Left renal pelvis (tissue), 4 donors: ENCODE results near the gene COL4A6. TPM values are rescaled to one million over a fixed set of nuclear protein-coding genes. Genes with fewer than 3 reads are reported as not detected.

ENCODE experiments used
- DNase-seq, 4 donors: peaks; one replicate each; pipeline ENCODE4 v3.0.0-alpha.2; 2013; ENCODE audit warnings: low read depth in 4 of 4, low spot score in 3 of 4
- polyA plus RNA-seq, 4 donors: library from polyadenylated mRNA; unstranded; fragments of 120-200 nt; gene quantifications; one replicate each; pipeline ENCODE4 v1.2.1, GENCODE V29; 2013; ENCODE audit not compliant: insufficient read length in 4 of 4

Gene COL4A6
- polyA plus RNA-seq, 4 donors = 7.1 to 17.8 (median 16.5) TPM

GRCh38 chrX:108221301-108221864 lies 216.8 kb downstream of the COL4A6 start:
- DNase-seq = no peak

- DNase-seq = no peak
Measured at GRCh38 chrX:108219949-108220601, 218.1 kb downstream of the COL4A6 start.

GRCh38 chrX:108217876-108218275 lies 220.3 kb downstream of the COL4A6 start:
- no peak for DNase-seq

DNA sequence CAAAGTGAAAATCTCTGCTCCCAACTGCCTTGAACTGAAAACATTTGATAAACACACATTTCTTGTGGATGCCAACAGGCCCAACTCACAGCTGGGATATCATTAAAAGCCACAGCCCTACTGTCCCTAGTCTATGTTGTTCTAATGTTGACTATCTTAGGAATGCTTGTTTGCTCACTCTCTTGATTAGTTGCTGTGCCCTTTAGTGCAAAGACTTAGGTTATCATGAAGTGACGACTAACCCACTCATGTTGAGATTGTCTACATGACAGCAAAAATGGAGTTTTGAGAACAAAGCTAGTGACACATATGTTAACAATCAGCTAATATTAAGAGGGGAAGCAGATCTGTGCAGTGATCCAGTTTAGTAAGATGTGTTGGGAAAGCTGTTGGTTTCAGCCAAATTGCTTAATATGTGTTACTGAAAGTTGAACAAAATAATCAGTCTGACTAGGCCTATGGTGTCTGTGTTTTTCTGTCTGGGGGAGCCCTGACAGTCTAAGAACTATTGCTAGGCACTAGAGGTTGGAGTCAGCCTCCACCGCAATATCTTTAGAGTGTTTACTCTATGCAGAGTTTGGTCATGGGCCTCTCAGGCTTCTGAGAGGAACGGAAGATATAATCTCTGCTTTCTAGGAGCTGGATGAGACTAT lies 221.2 kb downstream of the COL4A6 start:
- DNase-seq = no peak

DNA sequence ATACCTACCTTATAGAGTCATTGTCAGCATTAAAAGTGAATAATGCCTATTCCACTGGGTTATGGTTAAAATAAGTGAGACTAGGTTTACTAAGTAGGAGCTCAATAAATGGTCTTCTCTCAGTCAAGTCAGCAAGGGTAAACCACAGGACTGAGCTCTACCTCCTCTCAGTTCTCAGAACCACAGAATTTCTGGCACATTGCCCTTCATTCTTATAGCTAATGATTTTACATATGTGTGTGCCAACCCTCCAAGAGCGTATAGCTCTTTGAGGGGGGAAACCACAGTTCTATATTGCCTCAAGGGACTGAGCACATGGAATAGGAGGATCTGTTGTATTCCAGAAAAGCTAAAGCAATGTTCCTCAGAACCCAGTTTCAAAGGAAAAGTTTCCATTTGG lies 221.8 kb downstream of the COL4A6 start:
- DNase-seq = no peak

DNA sequence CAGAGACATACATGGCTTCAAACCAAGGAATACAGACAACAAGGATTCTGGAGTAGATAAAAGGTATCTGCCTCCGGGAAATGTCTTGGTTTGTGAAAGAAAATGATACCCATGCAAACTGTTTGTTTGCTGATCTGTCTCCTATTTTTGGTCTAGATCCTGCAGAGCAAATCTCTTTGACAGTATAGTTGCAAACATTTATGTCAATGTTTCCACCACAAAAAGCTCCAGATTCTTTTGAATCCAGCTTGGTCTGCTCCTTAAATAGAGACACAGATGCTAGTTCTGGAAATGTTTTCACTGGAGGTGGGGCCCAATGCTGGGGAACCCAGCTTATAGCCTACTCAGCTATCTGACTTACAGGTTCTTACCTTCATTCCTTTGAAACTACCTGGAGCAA lies 226.9 kb downstream of the COL4A6 start:
- no peak for DNase-seq

DNA sequence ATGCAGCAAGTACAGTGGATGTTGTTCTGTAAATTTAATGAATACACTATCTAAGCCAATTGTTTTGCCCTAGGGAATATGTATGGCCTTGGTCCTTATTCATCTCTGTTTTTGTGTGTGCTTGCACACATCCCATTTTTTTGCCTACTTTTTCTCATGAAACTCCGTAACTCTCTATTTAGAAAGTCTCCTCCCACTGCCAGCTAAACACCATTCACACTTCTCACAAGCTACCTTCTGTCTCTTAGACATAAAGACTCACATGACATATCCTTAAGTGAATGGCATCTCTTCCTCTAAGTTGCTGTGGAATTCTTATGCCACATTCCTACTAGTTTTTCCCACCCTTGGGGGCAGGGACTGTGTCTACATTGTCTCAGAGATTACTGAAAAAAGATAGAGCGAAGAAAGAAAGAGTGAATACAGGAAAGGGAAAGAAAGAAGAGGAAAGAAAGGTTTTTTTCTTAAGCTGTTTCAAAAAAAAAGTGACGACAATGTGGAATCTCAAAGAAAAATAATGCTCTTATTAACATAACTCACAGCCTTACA lies 229.1 kb downstream of the COL4A6 start:
- DNase-seq = no peak

- DNase-seq = no peak
Measured at GRCh38 chrX:108203540-108203939, 234.7 kb downstream of the COL4A6 start.

- DNase-seq = no peak
Measured at GRCh38 chrX:108199691-108200090, 238.5 kb downstream of the COL4A6 start.

GRCh38 chrX:108199041-108199440 lies 239.2 kb downstream of the COL4A6 start:
- no peak for DNase-seq

GRCh38 chrX:108198420-108198819 lies 239.8 kb downstream of the COL4A6 start:
- DNase-seq = no peak

GRCh38 chrX:108186811-108187210 lies 251.4 kb downstream of the COL4A6 start:
- DNase-seq = no peak

DNA sequence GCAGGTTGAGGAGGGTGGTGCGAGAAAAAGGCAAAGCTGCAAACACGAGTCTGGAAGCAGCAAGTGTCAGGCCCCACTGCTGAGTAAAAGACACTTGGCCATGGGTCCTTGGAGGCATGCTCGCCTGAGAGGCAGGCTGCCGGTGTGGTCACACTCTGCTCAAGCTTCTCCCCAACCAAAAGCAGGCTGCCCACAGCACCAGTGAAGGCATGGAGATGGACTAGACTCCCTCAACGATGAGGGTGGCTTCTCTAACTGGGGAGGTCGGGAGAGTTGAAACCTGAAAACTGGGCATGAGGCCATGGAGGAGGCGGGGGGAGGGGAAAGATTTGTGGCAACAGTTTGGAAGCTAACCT lies 260.1 kb downstream of the COL4A6 start:
- no peak for DNase-seq

- no peak for DNase-seq
Measured at GRCh38 chrX:108177351-108178142, 260.7 kb downstream of the COL4A6 start.

DNA sequence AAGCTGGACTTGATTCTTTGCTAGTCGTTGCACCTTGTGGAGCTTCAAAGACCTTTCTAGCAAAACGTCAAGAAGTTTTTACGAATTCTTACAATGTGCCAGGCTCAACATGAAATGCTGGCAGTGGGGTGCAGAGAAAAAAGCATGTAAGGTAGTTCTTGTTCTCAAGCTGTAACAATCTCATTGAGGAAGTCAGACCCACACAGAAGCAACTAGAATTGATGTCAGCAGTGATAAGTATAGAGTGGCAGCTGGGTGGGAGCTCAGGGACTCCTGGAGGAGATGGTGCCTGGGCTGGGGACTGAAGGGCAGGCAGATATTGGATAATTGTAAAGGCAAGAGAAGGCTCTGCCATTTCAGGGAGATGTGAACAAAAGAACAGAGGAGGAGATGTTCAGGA lies 264.3 kb downstream of the COL4A6 start:
- DNase-seq = no peak

- DNase-seq = no peak
Measured at GRCh38 chrX:108171671-108172070, 266.6 kb downstream of the COL4A6 start.

GRCh38 chrX:108169768-108170167 lies 268.5 kb downstream of the COL4A6 start:
- no peak for DNase-seq

GRCh38 chrX:108168961-108169740 lies 269.1 kb downstream of the COL4A6 start:
- DNase-seq = no peak

DNA sequence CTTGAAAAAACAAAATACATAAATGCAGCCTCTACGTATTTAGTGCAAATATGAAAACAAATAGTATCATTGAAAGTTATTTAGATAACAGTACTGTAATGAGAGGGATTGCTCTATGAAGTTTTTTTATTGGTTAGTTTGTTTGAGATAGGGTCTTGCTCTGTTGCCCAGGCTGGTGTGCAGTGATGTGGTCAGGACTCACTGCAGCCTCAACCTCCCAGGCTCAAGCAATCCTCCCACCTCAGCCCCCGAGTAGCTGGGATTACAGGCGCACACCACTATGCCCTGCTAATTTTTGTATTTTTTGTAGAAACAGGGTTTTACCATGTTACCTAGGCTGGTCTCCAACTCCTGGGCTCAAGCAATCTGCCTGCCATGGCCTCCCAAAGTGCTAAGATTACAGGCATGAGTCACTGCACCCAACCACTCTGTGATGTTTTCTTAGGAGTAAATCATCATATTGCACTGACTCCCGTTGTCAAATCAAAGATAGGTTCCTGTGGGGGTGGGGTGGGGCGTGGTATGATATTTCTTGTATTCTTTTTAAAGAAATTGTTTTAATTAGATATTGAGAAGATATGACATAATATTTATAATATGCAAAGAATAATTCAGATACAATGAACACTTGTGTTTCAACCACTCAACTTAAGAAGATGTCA lies 270.9 kb downstream of the COL4A6 start:
- no peak for DNase-seq
